H1 (cell line): ENCODE measurements around the gene GGTLC2. TPM values are rescaled to one million over a fixed set of nuclear protein-coding genes. Genes with fewer than 3 reads are reported as not detected.

Source experiments
- CTCF ChIA-PET: fragments of 300-600 bp; sonication (Branson Sonifier 250); formaldehyde crosslinking; loops from one replicate; lab custom pipeline; 2021; ENCODE audit not compliant: partially characterized antibody; lab: Charles Lee
- POLR2A ChIA-PET: fragments of 300-600 bp; sonication (Branson Sonifier 250); formaldehyde crosslinking; loops from one replicate; lab custom pipeline; 2021; ENCODE audit warnings: inconsistent platforms; ENCODE audit not compliant: partially characterized antibody; lab: Charles Lee
- DNase-seq, 2 experiments: peaks; one replicate each; pipeline versions ENCODE4 v3.0.0 to v3.0.0-alpha.2; 2010 to 2022; ENCODE audit warnings: low spot score in 2 of 2, low read depth in 1 of 2, mixed read lengths in 1 of 2
- FAIRE-seq: peaks from 2 replicates; lab custom pipeline; 2011; peaks lifted over from hg19 to GRCh38; lab: Jason Lieb, UNC
- H2AFZ ChIP-seq: 2 replicates; pipeline ENCODE4 v1.8.1; 2012; ENCODE audit warnings: low read length, inconsistent platforms
- H2AK5ac ChIP-seq: 2 replicates; pipeline ENCODE4 v1.6.1; 2013; ENCODE audit warnings: low read depth, low read length
- H2BK120ac ChIP-seq: replicated peaks from 2 replicates; pipeline ENCODE3; 2013; ENCODE audit warnings: low read depth, low read length, inconsistent platforms
- H2BK12ac ChIP-seq: 2 replicates; pipeline ENCODE4 v1.6.1; 2013; ENCODE audit warnings: low read depth, low read length
- H2BK15ac ChIP-seq: 2 replicates; pipeline ENCODE4 v1.6.1; 2013; ENCODE audit warnings: low read length
- H2BK20ac ChIP-seq: 2 replicates; pipeline ENCODE4 v1.6.1; 2013; ENCODE audit warnings: low read length
- H2BK5ac ChIP-seq: 2 replicates; pipeline ENCODE4 v1.6.1; 2013; ENCODE audit warnings: low read depth, low read length
- H3K14ac ChIP-seq: 2 replicates; pipeline ENCODE4 v1.6.1; 2013; ENCODE audit warnings: inconsistent platforms; ENCODE audit not compliant: insufficient read length
- H3K18ac ChIP-seq: 2 replicates; pipeline ENCODE4 v1.6.1; 2013; ENCODE audit warnings: low read length; ENCODE audit errors: extremely low read depth
- H3K23ac ChIP-seq: 2 replicates; pipeline ENCODE4 v1.6.1; 2013; ENCODE audit warnings: inconsistent platforms; ENCODE audit not compliant: insufficient read length
- H3K23me2 ChIP-seq: 2 replicates; pipeline ENCODE4 v1.6.1; 2013; ENCODE audit warnings: low read depth, low read length
- H3K27ac ChIP-seq: 2 replicates; pipeline ENCODE4 v1.6.1; 2011; ENCODE audit warnings: low read depth, low read length, inconsistent platforms
- H3K27me3 ChIP-seq, 4 experiments: replicated peaks in 1 of 4; 1 replicate in 1 of 4; 2 replicates in 3 of 4; pipeline versions ENCODE4 v1.6.1 to v1.8.1; 2011 to 2013; ENCODE audit warnings: low read length in 3 of 4, mild to moderate bottlenecking in 3 of 4, inconsistent platforms in 2 of 4, mixed read lengths in 2 of 4, moderate library complexity in 1 of 4; ENCODE audit not compliant: control insufficient read depth in 3 of 4, insufficient read depth in 3 of 4; ENCODE audit errors: extremely low read depth in 1 of 4
- H3K36me3 ChIP-seq, 4 experiments: 2 replicates each; pipeline versions ENCODE4 v1.6.1 to v1.8.1; 2011 to 2013; ENCODE audit warnings: mild to moderate bottlenecking in 4 of 4, low read length in 3 of 4, moderate library complexity in 2 of 4, control low read depth in 1 of 4, inconsistent platforms in 1 of 4; ENCODE audit not compliant: insufficient read depth in 4 of 4, control insufficient read depth in 2 of 4
- H3K4ac ChIP-seq: replicated peaks from 2 replicates; pipeline ENCODE3; 2013; ENCODE audit warnings: low read length, low read depth, mixed read lengths, inconsistent platforms; ENCODE audit not compliant: insufficient read length
- H3K4me1 ChIP-seq, 4 experiments: replicated peaks in 1 of 4; 1 replicate in 1 of 4; 2 replicates in 3 of 4; pipeline versions ENCODE4 v1.6.1 to v1.8.1; 2011 to 2013; ENCODE audit warnings: low read length in 3 of 4, inconsistent platforms in 2 of 4, mixed read lengths in 1 of 4; ENCODE audit not compliant: insufficient read depth in 4 of 4, control insufficient read depth in 3 of 4
- H3K4me2 ChIP-seq, 2 experiments: 2 replicates each; pipeline versions ENCODE4 v1.6.1 to v1.8.1; 2011 to 2013; ENCODE audit warnings: low read depth in 2 of 2, low read length in 2 of 2, control low read depth in 1 of 2, inconsistent platforms in 1 of 2, mild to moderate bottlenecking in 1 of 2; ENCODE audit not compliant: insufficient read depth in 1 of 2
- H3K4me3 ChIP-seq, 4 experiments: fragments of 200-600, 300-600 bp in 1 of 4; sonication (generic), shearing (Covaris generic), sonication (Bioruptor Twin) in 1 of 4; 2 replicates each; pipeline versions ENCODE4 v1.5.1 to v1.8.1; 2011 to 2016; ENCODE audit warnings: low read length in 4 of 4, low read depth in 3 of 4, control low read depth in 2 of 4, inconsistent platforms in 2 of 4, mild to moderate bottlenecking in 2 of 4, mixed read lengths in 1 of 4, moderate library complexity in 1 of 4; ENCODE audit not compliant: insufficient read depth in 2 of 4; ENCODE audit errors: extremely low read depth in 1 of 4
- H3K56ac ChIP-seq: replicated peaks from 2 replicates; pipeline ENCODE3; 2013; ENCODE audit warnings: low read depth, mild to moderate bottlenecking, mixed read lengths, low read length, inconsistent platforms; ENCODE audit not compliant: insufficient read length
- H3K79me1 ChIP-seq: 2 replicates; pipeline ENCODE4 v1.6.1; 2013; ENCODE audit warnings: low read depth, low read length, control low read depth
- H3K79me2 ChIP-seq, 2 experiments: 2 replicates each; pipeline versions ENCODE4 v1.6.1 to v1.8.1; 2012 to 2013; ENCODE audit warnings: low read length in 2 of 2, mild to moderate bottlenecking in 2 of 2, inconsistent platforms in 1 of 2; ENCODE audit not compliant: insufficient read depth in 2 of 2, control insufficient read depth in 1 of 2
- H3K9ac ChIP-seq, 4 experiments: replicated peaks in 1 of 4; 1 replicate in 1 of 4; 2 replicates in 3 of 4; pipeline versions ENCODE4 v1.6.1 to v1.8.1; 2011 to 2013; ENCODE audit warnings: low read depth in 3 of 4, low read length in 3 of 4, control low read depth in 2 of 4, mild to moderate bottlenecking in 2 of 4, moderate library complexity in 2 of 4, inconsistent platforms in 1 of 4; ENCODE audit errors: extremely low read depth in 1 of 4
- H3K9me3 ChIP-seq, 2 experiments: 2 replicates each; pipeline versions ENCODE4 v1.6.1 to v1.8.1; 2012 to 2013; ENCODE audit warnings: mild to moderate bottlenecking in 2 of 2, moderate library complexity in 2 of 2, control low read depth in 1 of 2, inconsistent platforms in 1 of 2, low read depth in 1 of 2, low read length in 1 of 2, mixed read lengths in 1 of 2; ENCODE audit not compliant: insufficient read depth in 2 of 2
- H4K20me1 ChIP-seq, 2 experiments: replicated peaks in 1 of 2; 2 replicates each; pipeline versions ENCODE3 to v1.8.1; 2011 to 2013; ENCODE audit warnings: inconsistent platforms in 2 of 2, low read length in 2 of 2, mild to moderate bottlenecking in 1 of 2; ENCODE audit not compliant: insufficient read depth in 2 of 2, control insufficient read depth in 1 of 2
- H4K5ac ChIP-seq: 2 replicates; pipeline ENCODE4 v1.6.1; 2013; ENCODE audit warnings: low read length, low read depth, mixed read lengths, inconsistent platforms; ENCODE audit not compliant: insufficient read length
- H4K8ac ChIP-seq: 2 replicates; pipeline ENCODE4 v1.8.0; 2013; ENCODE audit warnings: mild to moderate bottlenecking, moderate library complexity, low read length, inconsistent platforms; ENCODE audit not compliant: insufficient read depth; ENCODE audit errors: extremely low read depth
- H4K91ac ChIP-seq: replicated peaks from 2 replicates; pipeline ENCODE3; 2013; ENCODE audit warnings: low read length, mixed read lengths, inconsistent platforms; ENCODE audit not compliant: insufficient read length
- RAD21 ChIP-seq, 2 experiments: IDR thresholded peaks in 1 of 2; conservative IDR thresholded peaks in 1 of 2; 2 replicates each; pipeline ENCODE4 v1.6.1; 2011; ENCODE audit warnings: low read depth in 2 of 2, low read length in 2 of 2, improper control_type of control experiment in 1 of 2, inconsistent platforms in 1 of 2, mild to moderate bottlenecking in 1 of 2, moderate library complexity in 1 of 2
- SRF ChIP-seq: IDR thresholded peaks from 2 replicates; pipeline ENCODE4 v1.6.1; 2011; ENCODE audit warnings: mild to moderate bottlenecking, low read depth, low read length, moderate library complexity
- TCF12 ChIP-seq: IDR thresholded peaks from 2 replicates; pipeline ENCODE4 v1.6.1; 2011; ENCODE audit warnings: low read depth, mild to moderate bottlenecking, low read length
- ZNF274 ChIP-seq: IDR thresholded peaks from 2 replicates; pipeline ENCODE4 v1.7.0; 2012; ENCODE audit warnings: low read length, borderline replicate concordance; ENCODE audit errors: extremely low read depth
- WGBS, 2 experiments: shearing (Covaris generic) in 1 of 2; methylation state at CpG; one replicate each; pipeline versions ENCODE4 v1.1.6 to v1.1.7; 2013 to 2015; ENCODE audit warnings: low lambda C conversion rate in 2 of 2, mixed read lengths in 2 of 2, inconsistent platforms in 1 of 2, low coverage in 1 of 2, missing lambda C conversion rate in 1 of 2; ENCODE audit not compliant: insufficient replicate concordance in 2 of 2, insufficient coverage in 1 of 2, insufficient read length in 1 of 2; ENCODE audit errors: extremely low coverage in 1 of 2, missing lambda C conversion rate in 1 of 2; 5-methylcytosine and 5-hydroxymethylcytosine counted together
- polyA plus RNA-seq, 7 experiments: library from polyadenylated mRNA; depleted of rRNA in 3 of 7; stranded (reverse) in 5 of 7; unstranded in 2 of 7; fragments of >200 nt in 5 of 7; fragments of 200-250 nt in 2 of 7; gene quantifications; 1 replicate in 5 of 7; 2 replicates in 1 of 7; 4 replicates in 1 of 7; pipeline versions ENCODE4 v1.2.1 to v1.2.3, GENCODE V29; 2011 to 2013; ENCODE audit warnings: missing spikeins in 2 of 7, mixed read lengths in 2 of 7
- total RNA-seq: library from RNA; stranded (reverse); fragmentation: NEBNext Ultra II Directional; extraction: Animal tissue kit (Norgen Biotek cat#: 25700); gene quantifications from 2 replicates; pipeline ENCODE4 v1.2.1, GENCODE V29; 2021
- TF ChIP-seq, protein P1 (sequence below), 3 experiments: IDR thresholded peaks; 1 replicate in 2 of 3; 2 replicates in 1 of 3; pipeline versions ENCODE4 v1.5.1 to v1.6.1; 2011; ENCODE audit warnings: low read length in 3 of 3, mild to moderate bottlenecking in 3 of 3, inconsistent platforms in 2 of 3, low read depth in 1 of 3, moderate library complexity in 1 of 3; ENCODE audit not compliant: insufficient read depth in 1 of 3; ENCODE audit errors: control extremely low read depth in 1 of 3
- TF ChIP-seq, protein P2 (sequence below): IDR thresholded peaks from 2 replicates; pipeline ENCODE4 v1.6.1; 2012; ENCODE audit warnings: low read length, inconsistent platforms

The GGTLC2 gene
- total and polyA plus RNA-seq, 2 of the 8 experiments (the other 6 are each of a cell fraction or from before 2014, with no cell fraction given) = not detected

DNA sequence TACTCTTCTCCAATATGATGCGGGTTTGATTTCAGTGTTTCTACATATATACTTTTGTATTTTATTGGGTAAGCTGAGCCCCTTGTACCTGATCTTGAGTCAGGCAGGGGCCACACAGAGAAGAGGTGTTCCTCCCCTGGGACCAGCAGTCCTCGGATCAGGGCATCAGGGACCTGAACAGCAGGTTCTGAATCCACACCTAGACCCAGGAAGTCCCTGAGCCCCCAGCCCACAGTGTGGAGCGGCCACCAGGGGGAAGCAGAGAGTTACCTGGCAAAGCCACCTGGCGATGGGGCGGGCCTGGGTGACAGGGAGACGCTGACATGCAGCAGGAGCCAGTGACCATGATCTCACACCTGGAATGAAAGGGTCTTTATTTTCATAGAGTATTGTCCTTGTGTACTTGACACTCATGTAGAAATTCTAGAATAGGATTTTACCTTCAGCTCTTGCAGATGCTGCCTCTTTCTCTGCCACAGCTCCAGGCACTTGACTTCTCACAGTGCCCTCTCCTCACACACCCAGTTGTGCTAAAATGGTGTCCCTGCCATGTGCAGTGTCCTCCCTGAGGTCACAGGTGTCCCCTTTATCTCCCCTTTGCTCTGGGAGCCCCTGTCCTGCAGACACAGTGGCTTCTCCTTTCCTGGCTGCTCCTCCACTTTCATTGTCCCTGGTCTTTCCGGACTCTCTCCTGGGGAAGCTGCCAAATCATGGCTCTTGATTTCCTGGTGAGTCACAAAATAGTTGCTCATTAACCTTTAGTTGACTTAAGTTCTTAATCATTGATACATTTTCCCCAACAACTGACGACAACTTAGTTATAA is 48.5 kb downstream of the GGTLC2 start:
- no peak overlapping the region for H3K4me3 ChIP-seq
- no peak overlapping the region for H3K9ac ChIP-seq
- H3K4me2 ChIP-seq = no peak overlapping the region
- TF ChIP-seq RAD21 (IDR thresholded peaks at IDR 0.05 in 1 of 2, conservative IDR thresholded peaks at IDR 0.05 in 1 of 2; ENCODE audit: low read depth in 2 of 2, low read length in 2 of 2) = peak; percentile 52 to 59
- TF ChIP-seq, protein P1, sequence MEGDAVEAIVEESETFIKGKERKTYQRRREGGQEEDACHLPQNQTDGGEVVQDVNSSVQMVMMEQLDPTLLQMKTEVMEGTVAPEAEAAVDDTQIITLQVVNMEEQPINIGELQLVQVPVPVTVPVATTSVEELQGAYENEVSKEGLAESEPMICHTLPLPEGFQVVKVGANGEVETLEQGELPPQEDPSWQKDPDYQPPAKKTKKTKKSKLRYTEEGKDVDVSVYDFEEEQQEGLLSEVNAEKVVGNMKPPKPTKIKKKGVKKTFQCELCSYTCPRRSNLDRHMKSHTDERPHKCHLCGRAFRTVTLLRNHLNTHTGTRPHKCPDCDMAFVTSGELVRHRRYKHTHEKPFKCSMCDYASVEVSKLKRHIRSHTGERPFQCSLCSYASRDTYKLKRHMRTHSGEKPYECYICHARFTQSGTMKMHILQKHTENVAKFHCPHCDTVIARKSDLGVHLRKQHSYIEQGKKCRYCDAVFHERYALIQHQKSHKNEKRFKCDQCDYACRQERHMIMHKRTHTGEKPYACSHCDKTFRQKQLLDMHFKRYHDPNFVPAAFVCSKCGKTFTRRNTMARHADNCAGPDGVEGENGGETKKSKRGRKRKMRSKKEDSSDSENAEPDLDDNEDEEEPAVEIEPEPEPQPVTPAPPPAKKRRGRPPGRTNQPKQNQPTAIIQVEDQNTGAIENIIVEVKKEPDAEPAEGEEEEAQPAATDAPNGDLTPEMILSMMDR (IDR thresholded peaks at IDR 0.05; ENCODE audit: control extremely low read depth in 1 of 3, insufficient read depth in 1 of 3, low read depth in 1 of 3, low read length in 3 of 3) = peak; percentile 81 to 89 (median 87)
- peak; percentile 48; the same call in 1 of the 2 replicates for TF ChIP-seq TCF12
- no peak for TF ChIP-seq SRF
- no peak for TF ChIP-seq ZNF274
- TF ChIP-seq, protein P2, sequence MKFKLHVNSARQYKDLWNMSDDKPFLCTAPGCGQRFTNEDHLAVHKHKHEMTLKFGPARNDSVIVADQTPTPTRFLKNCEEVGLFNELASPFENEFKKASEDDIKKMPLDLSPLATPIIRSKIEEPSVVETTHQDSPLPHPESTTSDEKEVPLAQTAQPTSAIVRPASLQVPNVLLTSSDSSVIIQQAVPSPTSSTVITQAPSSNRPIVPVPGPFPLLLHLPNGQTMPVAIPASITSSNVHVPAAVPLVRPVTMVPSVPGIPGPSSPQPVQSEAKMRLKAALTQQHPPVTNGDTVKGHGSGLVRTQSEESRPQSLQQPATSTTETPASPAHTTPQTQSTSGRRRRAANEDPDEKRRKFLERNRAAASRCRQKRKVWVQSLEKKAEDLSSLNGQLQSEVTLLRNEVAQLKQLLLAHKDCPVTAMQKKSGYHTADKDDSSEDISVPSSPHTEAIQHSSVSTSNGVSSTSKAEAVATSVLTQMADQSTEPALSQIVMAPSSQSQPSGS = no peak
- TF ChIP-seq, all 59 proteins: peak for 3
- DNase-seq = peak in 1 of 2 experiments; percentile 94
- peaks cover 0 to 2% of the 10 kb centered on the region in 2 experiments for H4K20me1 ChIP-seq
- FAIRE-seq = no peak
- no peak overlapping the region for H3K23ac ChIP-seq
- ChIA-PET CTCF (interaction anchor here (1.3 to 1.5 kb wide), 2 partner anchors 17 to 59 kb away, joined by 3 to 4 read pairs; no protein-coding TSS in a partner anchor), POLR2A (no interaction called here)
- H4K8ac ChIP-seq = no peak overlapping the region
- H3K4me1 ChIP-seq = no peaks in the 10 kb centered on the region; a peak in 1 of 7 replicates
- H2AK5ac ChIP-seq = no peak overlapping the region
- no peak overlapping the region for H3K4ac ChIP-seq
- H3K9me3 ChIP-seq = peaks cover 20 to 67% of the 10 kb centered on the region in 2 experiments
- no peaks in the 10 kb centered on the region for H3K79me2 ChIP-seq
- no peak overlapping the region for H3K56ac ChIP-seq
- no peak overlapping the region for H2AFZ ChIP-seq
- no peak overlapping the region for H2BK5ac ChIP-seq
- no peak overlapping the region for H3K14ac ChIP-seq
- no peak overlapping the region for H2BK12ac ChIP-seq
- no peak overlapping the region for H4K91ac ChIP-seq
- H3K36me3 ChIP-seq = no peaks in the 10 kb centered on the region
- H3K23me2 ChIP-seq = no peaks in the 10 kb centered on the region
- no peak overlapping the region for H3K27ac ChIP-seq
- no peaks in the 10 kb centered on the region for H3K79me1 ChIP-seq
- no peak overlapping the region for H4K5ac ChIP-seq
- peaks cover 25 to 52% (median 43%) of the 10 kb centered on the region in 4 experiments; a peak in 5 of 7 replicates for H3K27me3 ChIP-seq
- WGBS, 2 experiments = 47% methylated on average over 8 of the region's 8 CpGs; no CpG with 5 or more reads in 1 of the 2 experiments
- no peak overlapping the region for H3K18ac ChIP-seq
- no peak overlapping the region for H2BK20ac ChIP-seq
- no peak overlapping the region for H2BK15ac ChIP-seq
- no peak overlapping the region for H2BK120ac ChIP-seq
